Fibroblast of skin of scalp (primary cell): ENCODE measurements around the gene GPN2. TPM values are rescaled to one million over a fixed set of nuclear protein-coding genes. Genes with fewer than 3 reads are reported as not detected.
A peak's percentile ranks its signal among the peaks of the same experiment; 100 is the strongest.

Experiments
- DNase-seq: peaks from one replicate; pipeline ENCODE4 v3.0.0-alpha.2; 2013
- polyA plus RNA-seq, 2 experiments: library from polyadenylated mRNA; unstranded; fragments of 120-200 nt; gene quantifications; one replicate each; pipeline ENCODE4 v1.2.1, GENCODE V29; 2013; ENCODE audit not compliant: insufficient read length in 2 of 2

GPN2 gene
- 26.2 TPM for polyA plus RNA-seq (2013, experiment 1 of 2; ENCODE audit: insufficient read length)
- polyA plus RNA-seq (2013, experiment 2 of 2; ENCODE audit: insufficient read length), result 25.8 TPM

DNA sequence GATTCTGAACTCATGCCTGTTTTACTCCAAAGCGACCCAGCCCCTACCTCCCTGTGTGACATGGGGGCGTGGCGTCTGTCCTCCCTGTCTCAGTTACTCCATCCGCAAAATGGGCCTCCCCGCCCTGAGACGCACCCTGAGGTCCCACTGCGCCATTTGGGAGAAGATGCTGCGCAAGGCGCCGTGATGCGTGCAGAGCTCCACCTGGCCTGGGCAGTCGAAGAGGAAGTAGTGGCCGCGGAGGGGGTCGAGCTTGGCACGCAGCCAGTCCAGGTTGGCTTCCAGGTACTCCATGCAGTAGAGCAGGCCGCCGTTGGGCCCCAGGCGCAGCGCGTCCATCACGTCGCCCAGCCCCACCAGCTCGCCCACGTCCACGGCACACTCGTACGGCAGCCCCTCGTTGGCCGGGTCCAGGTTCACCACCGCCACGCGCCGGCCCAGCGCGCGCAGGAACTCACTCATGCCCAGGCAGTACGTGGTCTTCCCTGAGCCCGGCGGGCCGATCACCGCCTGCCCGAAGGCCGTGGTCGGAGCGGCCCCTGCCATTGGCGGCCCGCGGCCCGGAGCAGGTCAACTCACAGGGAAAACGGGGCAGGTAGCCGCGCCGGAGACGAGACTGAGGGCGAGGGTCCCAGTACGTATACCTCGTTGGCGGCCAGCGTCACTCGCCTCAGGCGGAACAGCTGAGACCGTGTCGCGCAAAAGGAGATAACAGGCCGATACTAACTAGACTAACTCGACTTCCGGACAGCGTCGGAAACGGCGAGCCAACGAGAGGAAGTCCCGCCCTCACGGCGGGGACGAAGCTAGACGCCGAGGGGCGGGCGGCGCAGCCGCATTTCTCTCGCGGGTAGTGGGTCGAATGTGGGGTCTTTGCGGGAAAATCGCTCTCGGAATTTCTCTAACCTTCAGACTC is at the start of gene GPN2:
Gene GPN2 (minus strand): TSS at position 733 of the 916 bp plus-strand sequence. CDS start 187 bp downstream, at position 546.
- peak; percentile 75 for DNase-seq

DNA sequence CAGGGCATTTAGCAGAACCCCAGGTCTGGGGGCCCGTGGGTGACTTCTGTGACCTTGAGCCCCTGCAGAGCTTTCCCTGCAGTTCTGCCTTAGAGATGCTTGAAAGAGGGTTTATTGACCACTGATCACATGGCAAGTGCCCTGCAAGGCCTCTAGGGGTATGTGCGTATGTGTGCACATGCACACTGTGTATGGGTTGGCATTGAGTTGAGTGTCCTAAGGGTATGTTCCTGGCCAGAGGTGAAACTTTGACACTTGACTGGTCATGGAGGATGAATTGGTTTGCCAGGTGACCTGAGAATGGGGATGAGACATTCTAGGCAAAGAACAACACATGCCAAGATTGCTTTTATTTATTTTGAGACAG is 48.6 kb upstream of the GPN2 start:
- no peak for DNase-seq

DNA sequence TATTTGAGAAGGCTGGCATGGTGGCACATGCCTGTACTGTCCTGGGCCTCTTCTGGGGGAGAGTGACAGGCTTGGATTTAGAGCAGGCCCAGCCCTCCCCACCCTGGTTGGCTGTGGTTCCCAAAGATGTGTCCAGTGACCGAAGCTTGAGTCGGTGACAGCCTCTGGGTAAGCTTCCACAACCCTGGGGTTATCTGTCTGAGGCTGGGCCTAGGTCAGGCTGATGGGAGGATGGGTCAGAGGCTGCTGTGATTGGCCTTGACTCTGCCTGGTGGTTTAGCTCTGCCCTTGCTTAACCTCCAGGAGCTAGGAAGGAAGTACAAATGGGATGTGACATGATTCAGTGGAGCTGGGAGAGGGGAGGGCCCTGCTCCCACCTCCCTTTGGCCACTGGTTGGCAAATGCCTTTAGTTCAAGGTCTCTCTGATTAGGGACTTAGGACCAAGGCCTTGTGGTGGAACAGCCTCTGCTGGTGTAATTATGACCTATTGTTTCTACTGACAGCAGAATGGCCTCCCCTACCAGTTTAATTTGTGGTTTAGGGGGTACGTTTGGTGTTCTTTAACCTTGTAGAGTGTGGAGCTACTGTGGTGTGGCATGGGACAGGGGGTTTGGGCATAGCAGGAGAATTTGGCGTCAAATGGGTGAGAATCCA is 48.0 kb upstream of the GPN2 start:
- DNase-seq, result no peak

- no peak for DNase-seq
Observed at GRCh38 chr1:26936823-26937222, 46.7 kb upstream of the GPN2 start.

GRCh38 chr1:26932531-26932930 is 42.4 kb upstream of the GPN2 start:
- no peak for DNase-seq

DNA sequence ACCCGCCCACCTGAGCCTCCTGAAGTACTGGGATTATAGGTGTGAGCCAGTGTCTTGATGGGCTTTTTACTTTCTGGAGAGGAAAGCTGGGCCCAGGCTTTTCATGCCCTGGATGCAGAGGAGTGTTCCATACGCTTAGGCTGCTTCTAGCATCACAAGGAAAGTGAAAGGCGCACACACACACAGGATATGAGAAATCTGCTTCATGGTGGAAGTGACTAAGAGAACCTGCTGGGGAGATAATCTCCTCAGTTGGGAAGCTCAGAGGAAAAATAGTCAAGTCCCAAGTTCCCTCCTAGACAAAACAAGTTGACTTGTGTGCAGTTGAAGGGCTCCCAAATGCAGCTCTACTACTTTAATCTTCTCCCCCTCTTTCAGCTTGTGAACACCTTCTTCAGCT is 33.6 kb upstream of the GPN2 start:
- no peak for DNase-seq

DNA sequence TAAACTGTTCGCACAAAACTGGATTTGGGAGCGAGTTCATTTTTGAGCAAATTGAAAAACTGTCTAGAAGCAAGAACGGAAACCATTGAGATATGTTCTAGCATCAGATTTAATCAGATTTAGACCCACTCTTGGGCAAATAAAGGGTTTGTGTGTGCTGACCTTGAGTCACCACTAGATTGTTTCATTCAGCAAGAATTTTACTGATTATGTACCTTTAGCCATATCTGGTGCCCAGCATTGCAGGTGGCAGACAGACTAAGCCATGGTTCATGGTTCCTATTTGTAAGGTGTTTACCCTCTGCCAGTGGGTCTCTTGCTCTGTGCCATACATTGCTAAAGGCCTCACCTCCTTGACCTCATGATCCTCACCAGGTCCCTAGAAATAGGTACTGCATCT is 32.8 kb upstream of the GPN2 start:
- DNase-seq, result no peak

- no peak for DNase-seq
Observed at GRCh38 chr1:26922431-26922729, 32.3 kb upstream of the GPN2 start.

DNA sequence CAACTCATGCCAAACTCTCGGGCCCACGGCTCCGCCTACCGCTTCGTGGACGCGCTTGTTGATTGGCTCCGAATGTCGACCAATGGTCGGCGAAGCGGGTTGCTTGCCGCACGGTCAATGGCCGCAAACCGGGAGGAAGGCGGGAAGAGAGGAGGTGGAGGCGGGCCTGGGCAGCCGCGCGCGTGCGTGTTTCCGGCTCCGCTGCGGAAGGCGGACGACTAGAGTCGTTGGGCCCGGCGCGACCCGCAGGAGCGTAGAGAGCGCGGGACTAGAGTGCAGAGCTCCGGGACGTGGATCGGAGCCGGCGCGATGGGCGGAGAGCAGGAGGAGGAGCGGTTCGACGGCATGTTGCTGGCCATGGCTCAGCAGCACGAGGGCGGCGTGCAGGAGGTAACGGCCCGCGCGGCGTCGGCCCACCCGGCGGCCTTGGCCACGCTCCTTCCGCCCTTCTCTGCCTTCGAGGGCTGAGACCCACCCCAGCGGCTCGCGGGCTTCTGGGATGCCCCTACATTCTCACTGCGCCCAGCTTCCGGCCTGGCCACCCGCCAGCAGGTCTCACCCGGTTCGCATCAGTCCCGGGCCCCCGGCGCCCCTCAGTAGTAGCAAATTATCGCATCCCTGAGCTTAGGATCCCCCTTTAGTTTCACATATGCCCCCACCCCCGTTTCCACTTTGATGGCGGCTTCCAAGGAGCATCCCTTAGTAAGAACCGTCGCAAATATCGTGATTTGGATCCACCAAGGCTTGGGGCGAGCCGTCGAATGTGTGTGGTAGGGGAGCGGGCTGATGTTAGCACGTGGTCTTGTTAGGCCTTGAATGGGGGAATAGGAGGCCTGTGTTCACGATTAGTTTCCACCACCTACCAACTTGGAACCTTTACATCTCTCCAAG is 31.7 kb upstream of the GPN2 start, which contains the start of gene NUDC:
Gene NUDC (plus strand): TSS at position 204 of the 891 bp plus-strand sequence. CDS start 106 bp downstream, at position 310.
- peak; percentile 97 for DNase-seq

DNA sequence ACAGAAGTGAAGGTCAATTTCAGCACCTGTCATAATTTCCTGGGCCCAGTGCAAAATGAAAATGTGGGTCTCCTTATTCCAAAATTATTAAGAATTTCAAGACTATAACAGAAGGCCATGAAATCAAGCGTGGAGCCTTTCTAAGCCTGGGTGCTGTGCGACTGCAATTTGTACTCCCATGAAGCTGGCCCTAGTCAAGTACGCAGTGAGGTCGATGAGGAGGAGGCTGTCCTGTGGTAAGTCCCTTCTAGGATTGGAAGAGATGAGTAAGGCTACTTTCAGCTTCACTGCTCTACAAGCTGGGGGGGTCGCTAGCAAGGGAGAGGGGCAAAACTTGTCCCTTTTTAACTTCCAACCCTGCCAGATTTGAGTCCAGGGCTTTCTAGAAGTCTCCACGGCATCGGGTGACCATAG is 31.1 kb upstream of the GPN2 start:
- no peak for DNase-seq

- no peak for DNase-seq
Observed at GRCh38 chr1:26915204-26915842, 25.2 kb upstream of the GPN2 start.

GRCh38 chr1:26913754-26914619 is 23.9 kb upstream of the GPN2 start, which contains the start of gene NR0B2:
Gene NR0B2, minus strand, starts transcription at chr1:26913975. Its CDS starts 35 bp downstream, at chr1:26913940.
- no peak for DNase-seq

DNA sequence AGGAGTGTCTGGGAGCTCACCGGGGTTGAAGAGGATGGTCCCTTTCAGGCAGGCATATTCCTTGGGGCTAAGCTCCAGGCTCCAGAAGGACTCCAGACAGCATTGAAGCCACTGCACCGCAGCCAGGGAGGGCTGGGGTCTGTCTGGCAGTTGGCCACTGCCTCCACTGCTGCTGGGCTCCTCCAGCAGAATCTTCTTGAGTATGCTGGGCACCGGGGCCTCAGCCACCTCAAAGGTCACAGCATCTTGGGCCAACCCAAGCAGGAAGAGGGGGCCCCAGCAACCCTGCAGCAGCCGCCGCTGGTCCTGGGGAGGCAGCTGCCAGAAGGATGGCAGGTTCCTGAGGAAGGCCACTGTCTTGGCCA is 23.3 kb upstream of the GPN2 start:
- no peak for DNase-seq

- DNase-seq, result no peak
Observed at GRCh38 chr1:26912147-26912490, 22.0 kb upstream of the GPN2 start.

DNA sequence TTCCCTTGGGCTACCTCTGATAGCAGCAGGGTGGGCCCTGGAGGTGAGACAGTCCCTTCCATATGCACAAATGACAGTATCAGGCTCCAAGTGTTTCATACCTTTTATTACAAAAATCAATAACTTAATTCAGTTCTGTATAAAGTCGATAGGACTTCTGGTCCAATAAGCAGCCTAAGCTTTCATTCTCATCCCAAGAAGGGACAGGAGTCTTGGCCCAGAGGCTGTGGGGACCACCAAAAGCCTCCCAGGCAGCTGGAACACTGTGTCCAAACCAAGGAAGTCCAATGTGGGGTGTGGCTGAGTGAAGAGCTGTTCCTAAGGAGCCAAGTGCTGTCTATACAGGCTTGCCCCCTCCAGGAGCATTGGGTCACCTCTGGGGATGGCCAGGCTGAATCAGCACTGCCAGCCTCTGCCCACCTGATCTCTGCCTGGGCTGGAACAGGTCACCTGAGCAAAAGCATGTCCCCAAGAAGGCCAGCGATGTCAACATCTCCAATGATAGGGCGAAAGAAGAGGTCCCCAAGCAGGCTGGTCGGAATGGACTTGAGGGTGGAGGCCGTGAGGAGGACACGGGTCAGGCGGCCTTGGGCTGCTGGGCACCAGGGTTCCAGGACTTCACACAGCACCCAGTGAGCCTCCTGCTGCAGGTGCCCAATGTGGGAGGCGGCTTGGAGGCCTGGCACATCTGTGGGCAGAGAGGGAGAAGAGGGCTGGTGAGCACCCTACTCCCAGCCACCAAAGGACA is 21.5 kb upstream of the GPN2 start:
- DNase-seq, result no peak

DNA sequence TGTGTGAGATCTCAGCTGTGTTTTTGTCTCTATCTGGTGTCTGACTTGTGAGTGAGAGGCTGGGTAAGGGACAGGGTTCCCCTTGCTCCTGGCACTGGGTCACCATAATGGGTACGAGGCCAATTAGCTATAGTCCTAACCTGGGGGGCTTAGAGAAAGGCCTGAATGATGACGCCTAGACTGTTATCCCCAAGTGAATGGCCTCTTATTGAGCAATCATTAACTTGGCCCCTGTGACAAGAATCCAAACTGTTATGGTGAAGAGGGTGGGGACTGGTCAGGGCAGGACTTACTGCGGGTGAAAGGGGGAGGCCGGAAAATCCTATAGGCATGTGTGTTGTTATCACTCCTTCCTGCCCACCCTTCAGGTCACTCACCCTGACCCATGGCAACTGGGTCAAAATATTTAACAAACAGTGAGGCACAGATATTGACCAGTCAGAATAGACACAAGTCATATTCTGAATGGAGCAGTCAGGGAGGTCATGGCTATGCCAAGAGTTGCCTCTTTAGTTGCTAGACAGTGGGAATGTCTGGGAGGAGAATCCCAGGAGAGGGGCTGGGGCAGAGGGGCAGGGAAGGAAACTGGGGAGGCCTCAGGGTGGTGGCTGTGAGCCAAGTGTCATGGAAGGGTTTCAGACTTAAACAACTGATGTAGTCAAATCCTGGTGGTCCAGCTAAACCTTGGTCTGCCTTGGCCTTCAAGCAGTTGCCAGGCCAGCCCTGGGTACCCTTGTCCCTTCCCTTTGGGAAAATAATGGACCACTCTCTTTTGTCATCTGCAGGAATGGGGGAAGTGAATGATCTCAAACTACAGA is 20.5 kb upstream of the GPN2 start:
- DNase-seq, result no peak

GRCh38 chr1:26909951-26910342 is 19.9 kb upstream of the GPN2 start:
- DNase-seq, result no peak

- DNase-seq, result peak; percentile 7
Observed at GRCh38 chr1:26907071-26907917, 17.2 kb upstream of the GPN2 start.
